Stomach (tissue), 19 donors: ENCODE measurements around the gene C10orf105. TPM values are rescaled to one million over a fixed set of nuclear protein-coding genes. Genes with fewer than 3 reads are reported as not detected.
A peak's percentile ranks its signal among the peaks of the same experiment; 100 is the strongest.

Experiments
- DNase-seq, 2 donors: peaks; one replicate each; pipeline versions ENCODE4 v3.0.0 to v3.0.0-alpha.2; 2013 to 2019
- H3K27ac ChIP-seq, 5 donors: fragments of 200-600 bp in 4 of 5; sonication (generic) in 4 of 5; one replicate each; pipeline ENCODE4 v1.5.1; 2013 to 2019; ENCODE audit warnings: mild to moderate bottlenecking in 1 of 5, moderate library complexity in 1 of 5
- H3K27me3 ChIP-seq, 3 donors: fragments of 200-600 bp; sonication (generic); one replicate each; pipeline ENCODE4 v1.5.1; 2017 to 2019; ENCODE audit warnings: mixed run types in 1 of 3
- H3K36me3 ChIP-seq, 4 donors: fragments of 200-600 bp; sonication (generic); 1 replicate in 3 of 4; 2 replicates in 1 of 4; pipeline ENCODE4 v1.5.1; 2016 to 2019
- H3K4me1 ChIP-seq, 4 donors: fragments of 200-600 bp; sonication (generic); one replicate each; pipeline ENCODE4 v1.5.1; 2016 to 2019
- H3K4me3 ChIP-seq, 4 donors: fragments of 200-600 bp; sonication (generic) in 3 of 4; one replicate each; pipeline ENCODE4 v1.5.1; 2016 to 2019; ENCODE audit warnings: mild to moderate bottlenecking in 1 of 4
- H3K9me3 ChIP-seq, 4 donors: fragments of 200-600 bp; sonication (generic); one replicate each; pipeline ENCODE4 v1.5.1; 2016 to 2019
- CTCF ChIP-seq, 7 experiments: fragments of 450-650 bp in 4 of 7; fragments of 200-600 bp in 3 of 7; sonication (generic) in 3 of 7; IDR thresholded peaks; one replicate each; pipeline ENCODE4 v1.5.1; 2016 to 2019; ENCODE audit warnings: antibody characterized with exemption in 7 of 7, control low read depth in 2 of 7, mild to moderate bottlenecking in 1 of 7
- EP300 ChIP-seq: sonication (generic); formaldehyde crosslinking; IDR thresholded peaks from one replicate; pipeline ENCODE4 v1.6.1; 2017; ENCODE audit warnings: antibody characterized with exemption
- POLR2A ChIP-seq, 4 donors: fragments of 450-650 bp; IDR thresholded peaks; one replicate each; pipeline ENCODE4 v1.6.1; 2016; ENCODE audit warnings: antibody characterized with exemption in 4 of 4, control low read depth in 2 of 4, mild to moderate bottlenecking in 1 of 4, moderate library complexity in 1 of 4
- POLR2AphosphoS5 ChIP-seq, 3 donors: sonication (generic); formaldehyde crosslinking; IDR thresholded peaks; one replicate each; pipeline ENCODE4 v1.6.1; 2016; ENCODE audit warnings: antibody characterized with exemption in 3 of 3
- WGBS, 5 donors: extraction: QIAGEN DNeasy Blood & Tissue Kit in 3 of 5; methylation state at CpG; one replicate each; pipeline versions ENCODE4 v1.1.5 to v1.1.7; 2013 to 2018; 5-methylcytosine and 5-hydroxymethylcytosine counted together
- intact Hi-C: fragments of 100-400 bp; cut with DNase I; formaldehyde crosslinking; loops from one replicate; pipeline ENCODE4 v1.15.1; 2023; ENCODE audit warnings: low total_unique reads
- long read RNA-seq, 10 donors: transcript quantifications; one replicate each; lab custom pipeline, GENCODE V29; 2026
- polyA plus RNA-seq, 3 donors: library from polyadenylated mRNA; stranded (reverse); fragments of 200-250 nt; gene quantifications; one replicate each; pipeline ENCODE4 v1.2.3, GENCODE V29; 2013
- total RNA-seq, 5 donors: library from RNA; depleted of rRNA; stranded (reverse); fragments of >200 nt; gene quantifications; one replicate each; pipeline versions ENCODE4 v1.1.0 to v1.2.3, GENCODE V29; 2014 to 2016
- donor health status: healthy with polysubstance abuse.
- donor health status: Bipolar disorder and iron deficiency.
- donor health status: healthy.

Gene C10orf105
- total RNA-seq (not detected), polyA plus RNA-seq (under 1 TPM in 1 of 3 donors, not detected in 2; 0.03 TPM)
- long read RNA-seq, donor 1, result 0 reads
- long read RNA-seq, donor 2, result 0 reads
- long read RNA-seq, donor 3, result 0 reads
- long read RNA-seq, donor 4, result 0 reads
- long read RNA-seq, donor 5, result 0 reads
- long read RNA-seq, donor 6, result 0 reads
- long read RNA-seq, donor 7, result 0 reads
- long read RNA-seq, donor 8, result 0 reads
- long read RNA-seq, donor 9, result 0 reads
- long read RNA-seq, donor 10, result 0 reads

- 88 to 94% (median 91%) methylated on average over 13 to 14 of the region's 14 CpGs for WGBS, 5 donors
- intact Hi-C loops, result no loop called here
- DNase-seq, result no peak
- Histone ChIP-seq H3K9me3 (no peaks in the 10 kb centered on the region), H3K4me1 (peaks cover 14 to 38% (median 27%) of the 10 kb centered on the region in 4 donors), H3K27ac (peak within 1 kb of the TSS in 2 of 5 donors; percentile 33 to 46), H3K4me3 (no peak within 1 kb of the TSS), H3K27me3 (no peaks in the 10 kb centered on the region), H3K36me3 (no peaks in the 10 kb centered on the region)
- TF ChIP-seq EP300 (no peak), POLR2A (IDR thresholded peaks at IDR 0.05) (no peak), POLR2AphosphoS5 (IDR thresholded peaks at IDR 0.05) (no peak), CTCF (IDR thresholded peaks at IDR 0.05) (no peak)
Measured at GRCh38 chr10:71719464-71720201, at the start of gene C10orf105. Gene C10orf105, minus strand, starts transcription at chr10:71719778. Its CDS starts 3,441 bp downstream, at chr10:71716337.

- Histone ChIP-seq H3K4me1 (peaks cover 79 to 100% (median 95%) of the 10 kb centered on the region in 4 donors), H3K27me3 (no peaks in the 10 kb centered on the region), H3K4me3 (peak overlapping the region in 2 of 4 donors; percentile 0 to 4), H3K9me3 (no peaks in the 10 kb centered on the region), H3K27ac (peak overlapping the region; percentile 83 to 93 (median 90)), H3K36me3 (peaks cover 0 to 15% (median 6%) of the 10 kb centered on the region in 4 donors)
- intact Hi-C loops, result no loop called here
- DNase-seq, result peak in 1 of 2 donors; percentile 72
- peak in 1 of 3 donors; percentile 14 for TF ChIP-seq POLR2AphosphoS5 (IDR thresholded peaks at IDR 0.05)
- no peak for TF ChIP-seq CTCF (IDR thresholded peaks at IDR 0.05)
- WGBS, 5 donors, result 30 to 41% (median 39%) methylated on average over 5 to 10 of the region's 10 CpGs
Measured at GRCh38 chr10:71767420-71768035, 48.0 kb upstream of the C10orf105 start.

GRCh38 chr10:71766717-71767419 is 47.3 kb upstream of the C10orf105 start:
- H3K27ac ChIP-seq, result peak overlapping the region; percentile 83 to 93 (median 90)
- H3K9me3 ChIP-seq, result no peaks in the 10 kb centered on the region
- no peaks in the 10 kb centered on the region for H3K27me3 ChIP-seq
- intact Hi-C loops, result no loop called here
- H3K36me3 ChIP-seq, result peaks cover under 1 to 22% (median 9%) of the 10 kb centered on the region in 4 donors
- peak; percentile 81 to 95 for DNase-seq
- H3K4me1 ChIP-seq, result peaks cover 77 to 100% (median 95%) of the 10 kb centered on the region in 4 donors
- H3K4me3 ChIP-seq, result peak overlapping the region in 1 of 4 donors; percentile 0
- WGBS, 5 donors, result 16 to 25% (median 21%) methylated on average over 7 to 10 of the region's 10 CpGs
- TF ChIP-seq POLR2AphosphoS5 (IDR thresholded peaks at IDR 0.05) (peak; percentile 20 to 71 (median 38)), CTCF (IDR thresholded peaks at IDR 0.05) (no peak), EP300 (peak; percentile 63), POLR2A (IDR thresholded peaks at IDR 0.05) (no peak)
